Stimulated activated CD8-positive, alpha-beta memory T cell treated with anti-CD3 and anti-CD28 coated beads, Interleukin-2, amount 100 ng/mL, for 1 hour (primary cell): ENCODE measurements around the gene ABCA6.
"Not testable (repeated sequence)": the region's sequence is repeated elsewhere in the genome, so short reads cannot be mapped to it uniquely, and the experiment has no call there.

Source experiments
- DNase-seq, 2 donors: peaks; one replicate each; pipeline ENCODE4 v3.0.0-alpha.2; 2020; ENCODE audit warnings: low read depth in 2 of 2

The ABCA6 gene

GRCh38 chr17:69134112-69134511 lies 7.6 kb downstream of the ABCA6 start:
- no peak for DNase-seq

- no peak for DNase-seq
Observed at GRCh38 chr17:69130627-69131296, 10.9 kb downstream of the ABCA6 start.

GRCh38 chr17:69123626-69124025 lies 18.1 kb downstream of the ABCA6 start:
- DNase-seq = no peak

- no peak for DNase-seq
Observed at GRCh38 chr17:69122065-69122464, 19.6 kb downstream of the ABCA6 start.

GRCh38 chr17:69117855-69118784 lies 23.6 kb downstream of the ABCA6 start:
- no peak for DNase-seq

- no peak for DNase-seq
Observed at GRCh38 chr17:69111794-69112193, 29.9 kb downstream of the ABCA6 start.

- DNase-seq = no peak
Observed at GRCh38 chr17:69105907-69106730, 35.6 kb downstream of the ABCA6 start.

- no peak for DNase-seq
Observed at GRCh38 chr17:69103557-69104233, 38.0 kb downstream of the ABCA6 start.

- DNase-seq = no peak
Observed at GRCh38 chr17:69098625-69099024, 43.1 kb downstream of the ABCA6 start.

- DNase-seq = no peak
Observed at GRCh38 chr17:69096541-69096940, 45.2 kb downstream of the ABCA6 start.

- no peak for DNase-seq
Observed at GRCh38 chr17:69093995-69094394, 47.7 kb downstream of the ABCA6 start.

- DNase-seq = no peak
Observed at GRCh38 chr17:69093279-69093789, 48.4 kb downstream of the ABCA6 start.

GRCh38 chr17:69090365-69090764 lies 51.3 kb downstream of the ABCA6 start:
- DNase-seq = no peak

- DNase-seq = no peak
Observed at GRCh38 chr17:69088643-69089200, 53.0 kb downstream of the ABCA6 start.

GRCh38 chr17:69086641-69087040 lies 55.1 kb downstream of the ABCA6 start:
- no peak for DNase-seq

- DNase-seq = no peak
Observed at GRCh38 chr17:69084911-69085310, 56.8 kb downstream of the ABCA6 start.

- DNase-seq = no peak
Observed at GRCh38 chr17:69082696-69083095, 59.0 kb downstream of the ABCA6 start.

GRCh38 chr17:69078864-69079263 lies 62.8 kb downstream of the ABCA6 start:
- DNase-seq = no peak

GRCh38 chr17:69075823-69076222 lies 65.9 kb downstream of the ABCA6 start:
- DNase-seq = no peak

- DNase-seq = not testable (repeated sequence)
Observed at GRCh38 chr17:69073392-69073791, 68.3 kb downstream of the ABCA6 start.

GRCh38 chr17:69072803-69073256 lies 68.9 kb downstream of the ABCA6 start:
- DNase-seq = not testable (repeated sequence)
